Transverse colon (tissue), 4 donors: Measurements from ENCODE around the gene RAB3IL1. TPM values are rescaled to one million over a fixed set of nuclear protein-coding genes. Genes with fewer than 3 reads are reported as not detected.

Source experiments
- DNase-seq: peaks from one replicate; pipeline ENCODE4 v3.0.0-alpha.2; 2019
- H3K27ac ChIP-seq, 4 donors: fragments of 200-600 bp; sonication (generic); 2 replicates each; pipeline ENCODE4 v1.5.1; 2016 to 2018; ENCODE audit warnings: inconsistent platforms in 4 of 4
- H3K27me3 ChIP-seq: fragments of 200-600 bp; sonication (generic); 2 replicates; pipeline ENCODE4 v1.5.1; 2017; ENCODE audit warnings: inconsistent platforms
- H3K36me3 ChIP-seq, 4 donors: fragments of 200-600 bp; sonication (generic); 2 replicates each; pipeline ENCODE4 v1.5.1; 2017 to 2019; ENCODE audit warnings: inconsistent platforms in 4 of 4
- H3K4me1 ChIP-seq, 4 donors: fragments of 200-600 bp; sonication (generic); 2 replicates each; pipeline ENCODE4 v1.5.1; 2017 to 2020; ENCODE audit warnings: inconsistent platforms in 4 of 4
- H3K4me3 ChIP-seq, 4 donors: fragments of 200-600 bp; sonication (generic); 1 replicate in 1 of 4; 2 replicates in 3 of 4; pipeline versions ENCODE4 v1.5.1 to v1.6.1; 2017 to 2019; ENCODE audit warnings: inconsistent platforms in 4 of 4
- H3K9me3 ChIP-seq, 2 donors: fragments of 200-600 bp; sonication (generic); 2 replicates each; pipeline ENCODE4 v1.5.1; 2017 to 2019; ENCODE audit warnings: inconsistent platforms in 2 of 2
- CTCF ChIP-seq, 5 experiments: fragments of 200-600 bp in 3 of 5; fragments of 450-650 bp in 2 of 5; sonication (generic) in 3 of 5; IDR thresholded peaks; 1 replicate in 2 of 5; 2 replicates in 3 of 5; pipeline ENCODE4 v1.5.1; 2016 to 2017; ENCODE audit warnings: antibody characterized with exemption in 5 of 5, inconsistent platforms in 3 of 5, mild to moderate bottlenecking in 2 of 5, moderate library complexity in 1 of 5
- EP300 ChIP-seq: sonication (generic); formaldehyde crosslinking; IDR thresholded peaks from one replicate; pipeline ENCODE4 v1.6.1; 2017; ENCODE audit warnings: antibody characterized with exemption, low read depth
- POLR2A ChIP-seq: fragments of 450-650 bp; IDR thresholded peaks from one replicate; pipeline ENCODE4 v1.6.1; 2016; ENCODE audit warnings: antibody characterized with exemption, mild to moderate bottlenecking, moderate library complexity
- POLR2AphosphoS5 ChIP-seq, 3 donors: sonication (generic); formaldehyde crosslinking; IDR thresholded peaks; one replicate each; pipeline ENCODE4 v1.6.1; 2016; ENCODE audit warnings: antibody characterized with exemption in 3 of 3
- WGBS, 2 donors: methylation state at CpG; one replicate each; pipeline ENCODE4 v1.1.5; 2018; ENCODE audit warnings: low coverage in 1 of 2; 5-methylcytosine and 5-hydroxymethylcytosine counted together
- in situ Hi-C, 4 donors: fragments of 200-750 bp; cut with MboI; loops; one replicate each; pipeline versions ENCODE4 v1.15.0 to v1.15.1; 2017; ENCODE audit warnings: low sequenced_read_pairs in 3 of 4, low pct_ligation_motif_present in 1 of 4, low pct_unique_long_range_greater_than_20kb in 1 of 4
- intact Hi-C: fragments of 100-400 bp; cut with DNase I; formaldehyde crosslinking; loops from one replicate; pipeline ENCODE4 v1.15.1; 2023; ENCODE audit warnings: low total_unique reads
- total RNA-seq, 4 donors: library from RNA; depleted of rRNA; stranded (reverse); fragments of >200 nt; gene quantifications; one replicate each; pipeline ENCODE4 v1.1.0, GENCODE V29; 2016

Gene RAB3IL1
- total RNA-seq, 4 donors from 2014 or later, result 1.2 to 7.6 (median 5.9) TPM

DNA sequence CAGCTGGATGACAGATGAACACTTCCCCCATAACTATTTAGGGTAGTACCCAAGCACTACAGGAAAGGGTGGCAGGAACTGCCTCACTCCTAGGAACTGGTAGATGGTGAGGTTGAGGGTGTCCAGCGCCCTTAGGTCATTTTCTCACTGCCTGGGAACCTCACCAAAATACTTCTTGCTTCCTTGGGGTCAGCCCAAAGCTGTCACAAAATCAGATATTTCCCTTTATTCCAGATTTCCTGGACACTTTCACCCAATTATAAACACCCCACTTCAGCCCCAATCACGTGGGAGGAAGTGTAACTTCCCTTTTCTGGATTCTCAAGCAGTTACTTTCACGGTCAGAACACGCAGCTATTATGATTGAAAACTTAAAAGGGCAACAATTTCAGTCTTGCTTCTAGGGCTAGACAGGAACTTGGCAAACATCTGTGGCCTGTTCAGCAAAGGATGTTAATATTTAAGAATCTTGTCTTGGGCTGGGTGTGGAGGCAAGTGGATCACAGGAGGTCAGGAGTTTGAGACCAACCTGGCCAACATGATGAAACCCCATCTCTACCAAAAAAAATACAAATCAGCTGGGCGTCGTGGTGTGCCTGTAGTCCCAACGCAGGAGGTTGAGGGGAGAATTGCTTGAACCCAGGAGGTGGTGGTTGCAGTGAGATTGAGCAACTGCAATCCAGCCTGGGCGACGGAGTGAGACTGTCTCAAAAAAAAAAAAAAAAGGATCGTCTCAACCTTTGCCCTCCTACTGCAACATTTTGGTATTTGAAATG is 46.1 kb upstream of the RAB3IL1 start:
- H3K27me3 ChIP-seq, result no peaks in the 10 kb centered on the region
- WGBS, 2 donors, result 20 to 40% methylated on average over 5 to 10 of the region's 10 CpGs
- peak overlapping the region; percentile 99 to 100 (median 100) for H3K27ac ChIP-seq
- H3K9me3 ChIP-seq, result no peaks in the 10 kb centered on the region
- DNase-seq, result peak; percentile 45
- peaks cover 0 to 29% (median 14%) of the 10 kb centered on the region in 4 donors for H3K36me3 ChIP-seq
- TF ChIP-seq EP300, result no peak
- TF ChIP-seq POLR2AphosphoS5 (IDR thresholded peaks at IDR 0.05), result peak in 2 of 3 donors; percentile 7 to 9
- peak; percentile 35 for TF ChIP-seq POLR2A
- intact Hi-C loops, result no loop called here
- in situ Hi-C loops, result no loop called here
- H3K4me3 ChIP-seq, result peak overlapping the region in 1 of 4 donors; percentile 95
- H3K4me1 ChIP-seq, result peaks cover 15 to 58% (median 33%) of the 10 kb centered on the region in 4 donors

DNA sequence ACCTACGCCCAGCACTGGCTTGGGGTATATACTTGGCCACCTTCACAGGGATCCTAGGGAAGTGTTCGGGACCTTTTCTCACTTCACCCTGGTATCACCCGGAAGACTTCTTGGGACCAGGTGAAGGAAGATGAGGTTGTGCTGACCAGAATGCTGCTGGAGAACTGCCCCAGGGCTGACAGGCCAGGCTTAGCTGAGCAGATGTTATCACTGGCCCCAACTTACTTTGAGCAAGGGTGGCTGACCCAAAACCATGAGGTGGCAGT is 45.6 kb upstream of the RAB3IL1 start:
- no peaks in the 10 kb centered on the region for H3K9me3 ChIP-seq
- DNase-seq, result peak; percentile 24
- in situ Hi-C loops (no loop called here), intact Hi-C loops (no loop called here)
- TF ChIP-seq POLR2A (peak; percentile 46), CTCF (IDR thresholded peaks at IDR 0.05) (no peak), POLR2AphosphoS5 (IDR thresholded peaks at IDR 0.05) (peak in 1 of 3 donors; percentile 72), EP300 (no peak)
- no peak overlapping the region for H3K4me3 ChIP-seq
- WGBS, 2 donors, result 92% methylated on average over 3 of the region's 3 CpGs; no CpG with 5 or more reads in 1 of the 2 donors
- H3K27ac ChIP-seq, result peak overlapping the region; percentile 99 to 100 (median 100)
- no peaks in the 10 kb centered on the region for H3K27me3 ChIP-seq
- peaks cover 15 to 54% (median 29%) of the 10 kb centered on the region in 4 donors for H3K4me1 ChIP-seq
- peaks cover 0 to 29% (median 14%) of the 10 kb centered on the region in 4 donors for H3K36me3 ChIP-seq

GRCh38 chr11:61962213-61963015 is 45.0 kb upstream of the RAB3IL1 start:
- Histone ChIP-seq H3K27me3 (no peaks in the 10 kb centered on the region), H3K36me3 (peaks cover 0 to 29% (median 14%) of the 10 kb centered on the region in 4 donors), H3K27ac (peak overlapping the region; percentile 99 to 100 (median 100)), H3K4me1 (peaks cover 15 to 54% (median 29%) of the 10 kb centered on the region in 4 donors), H3K4me3 (no peak overlapping the region), H3K9me3 (no peaks in the 10 kb centered on the region)
- TF ChIP-seq EP300, result no peak
- TF ChIP-seq POLR2AphosphoS5 (IDR thresholded peaks at IDR 0.05), result peak in 1 of 3 donors; percentile 22
- DNase-seq, result no peak
- intact Hi-C loops, result no loop called here
- 87% methylated on average over 12 of the region's 12 CpGs; no CpG with 5 or more reads in 1 of the 2 donors for WGBS, 2 donors
- in situ Hi-C loops, result no loop called here

- Histone ChIP-seq H3K36me3 (peaks cover 0 to 29% (median 14%) of the 10 kb centered on the region in 4 donors), H3K27ac (peak overlapping the region; percentile 99 to 100 (median 100)), H3K4me3 (no peak overlapping the region), H3K27me3 (no peaks in the 10 kb centered on the region), H3K9me3 (no peaks in the 10 kb centered on the region), H3K4me1 (peaks cover 15 to 54% (median 29%) of the 10 kb centered on the region in 4 donors)
- intact Hi-C loops (no loop called here), in situ Hi-C loops (no loop called here)
- TF ChIP-seq CTCF (IDR thresholded peaks at IDR 0.05) (no peak), POLR2A (no peak), EP300 (no peak), POLR2AphosphoS5 (IDR thresholded peaks at IDR 0.05) (peak in 2 of 3 donors; percentile 51 to 52)
- peak; percentile 60 for DNase-seq
- 87 to 89% methylated on average over 6 to 8 of the region's 8 CpGs for WGBS, 2 donors
Measured at GRCh38 chr11:61961570-61962212, 44.3 kb upstream of the RAB3IL1 start.
